HepG2 (cell line): Measurements from ENCODE around the gene ITPK1. TPM values are rescaled to one million over a fixed set of nuclear protein-coding genes. Genes with fewer than 3 reads are reported as not detected.
A peak's percentile ranks its signal among the peaks of the same experiment; 100 is the strongest.

Experiments used
- CREBL2 ChIP-seq: sonication (generic); formaldehyde crosslinking; IDR thresholded peaks from 2 replicates; pipeline ENCODE4 v1.8.1; 2023; ENCODE audit warnings: missing genetic modification reagents, mild to moderate bottlenecking, borderline replicate concordance
- ELF3 ChIP-seq: IDR thresholded peaks from 2 replicates; pipeline ENCODE4 v1.6.1; 2016; ENCODE audit warnings: missing genetic modification reagents, missing compliant biosample characterization
- FOSL1 ChIP-seq: sonication (generic); formaldehyde crosslinking; IDR thresholded peaks from 2 replicates; pipeline ENCODE4 v1.9.0; 2021; ENCODE audit warnings: missing genetic modification reagents, borderline replicate concordance
- HMG20A ChIP-seq: IDR thresholded peaks from 2 replicates; pipeline ENCODE4 v1.6.1; 2016; ENCODE audit warnings: borderline replicate concordance
- KAT8 ChIP-seq: IDR thresholded peaks from 2 replicates; pipeline ENCODE4 v1.6.1; 2016; ENCODE audit warnings: missing genetic modification reagents, missing compliant biosample characterization
- LCORL ChIP-seq, 2 experiments: fragments of 450-650 bp in 1 of 2; sonication (generic) in 1 of 2; formaldehyde crosslinking in 1 of 2; IDR thresholded peaks; 2 replicates each; pipeline versions ENCODE4 v1.5.0 to v1.6.1; 2017 to 2020; ENCODE audit warnings: antibody characterized with exemption in 1 of 2, missing genetic modification reagents in 1 of 2
- MED1 ChIP-seq: sonication (generic); formaldehyde crosslinking; IDR thresholded peaks from 2 replicates; pipeline ENCODE4 v1.4.0; 2020; ENCODE audit warnings: missing genetic modification reagents
- SOX13 ChIP-seq, 3 experiments: fragments of 450-650 bp in 1 of 3; sonication (generic) in 1 of 3; formaldehyde crosslinking in 1 of 3; IDR thresholded peaks in 2 of 3; conservative IDR thresholded peaks in 1 of 3; 2 replicates each; pipeline versions ENCODE4 v1.5.0 to v1.6.1; 2016 to 2020; ENCODE audit warnings: antibody characterized with exemption in 1 of 3, mild to moderate bottlenecking in 1 of 3, missing compliant biosample characterization in 1 of 3, missing genetic modification reagents in 1 of 3, moderate library complexity in 1 of 3
- TEAD2 ChIP-seq: sonication (generic); formaldehyde crosslinking; IDR thresholded peaks from 2 replicates; pipeline ENCODE4 v1.9.0; 2021; ENCODE audit warnings: missing genetic modification reagents
- ZBTB20 ChIP-seq: sonication (generic); formaldehyde crosslinking; IDR thresholded peaks from 2 replicates; pipeline ENCODE4 v1.8.1; 2023; ENCODE audit warnings: missing genetic modification reagents, low read depth, mild to moderate bottlenecking, borderline replicate concordance
- ZBTB33 ChIP-seq: sonication (generic); formaldehyde crosslinking; IDR thresholded peaks from 2 replicates; pipeline ENCODE4 v1.4.0; 2020; ENCODE audit warnings: missing genetic modification reagents
- ZFP37 ChIP-seq: sonication (generic); formaldehyde crosslinking; IDR thresholded peaks from 2 replicates; pipeline ENCODE4 v1.4.0; 2020; ENCODE audit warnings: missing genetic modification reagents, borderline replicate concordance
- ZNF235 ChIP-seq: sonication (generic); formaldehyde crosslinking; IDR thresholded peaks from 2 replicates; pipeline ENCODE4 v1.8.1; 2023; ENCODE audit warnings: mild to moderate bottlenecking, missing genetic modification reagents, borderline replicate concordance
- ZNF281 ChIP-seq: sonication (generic); formaldehyde crosslinking; IDR thresholded peaks from 2 replicates; pipeline ENCODE4 v1.4.0; 2020; ENCODE audit warnings: missing genetic modification reagents, borderline replicate concordance
- ZNF296 ChIP-seq: sonication (generic); formaldehyde crosslinking; conservative IDR thresholded peaks from 2 replicates; pipeline ENCODE4 v1.5.0; 2020; ENCODE audit warnings: mild to moderate bottlenecking, missing genetic modification reagents
- ZNF569 ChIP-seq: sonication (generic); formaldehyde crosslinking; IDR thresholded peaks from 2 replicates; pipeline ENCODE4 v1.5.0; 2020; ENCODE audit warnings: mild to moderate bottlenecking, missing genetic modification reagents, moderate library complexity, borderline replicate concordance
- ZNF598 ChIP-seq: sonication (generic); formaldehyde crosslinking; IDR thresholded peaks from 2 replicates; pipeline ENCODE4 v1.5.1; 2020; ENCODE audit warnings: mild to moderate bottlenecking, missing genetic modification reagents, borderline replicate concordance
- ZNF775 ChIP-seq: sonication (generic); formaldehyde crosslinking; IDR thresholded peaks from 2 replicates; pipeline ENCODE4 v1.4.0; 2020; ENCODE audit warnings: missing genetic modification reagents, mild to moderate bottlenecking, moderate library complexity, borderline replicate concordance
- polyA plus RNA-seq, 8 experiments: library from polyadenylated mRNA; depleted of rRNA in 3 of 8; stranded (reverse) in 7 of 8; unstranded in 1 of 8; fragments of >200 nt; fragmentation: Illumina TruSeq in 4 of 8; extraction: Trizol in 4 of 8; gene quantifications; 2 replicates each; pipeline versions ENCODE4 v1.2.1 to v1.2.3, GENCODE V29; 2011 to 2016; ENCODE audit warnings: low read depth in 4 of 8, missing spikeins in 1 of 8, mixed read lengths in 1 of 8; ENCODE audit not compliant: insufficient read depth in 1 of 8
- total RNA-seq, 5 experiments: library from RNA; depleted of rRNA; stranded (reverse); fragments of >200 nt; fragmentation: Illumina TruSeq; extraction: Trizol; gene quantifications; 2 replicates each; pipeline ENCODE4 v1.2.3, GENCODE V29; 2016; ENCODE audit warnings: low read depth in 1 of 5
- TF ChIP-seq, protein P1 (sequence below): sonication (generic); formaldehyde crosslinking; IDR thresholded peaks from 2 replicates; pipeline ENCODE4 v1.8.1; 2023; ENCODE audit warnings: mild to moderate bottlenecking, missing genetic modification reagents, borderline replicate concordance
- TF ChIP-seq, protein P2 (sequence below): sonication (generic); formaldehyde crosslinking; IDR thresholded peaks from 2 replicates; pipeline ENCODE4 v1.5.0; 2020; ENCODE audit warnings: missing genetic modification reagents, mild to moderate bottlenecking, borderline replicate concordance

ITPK1 gene
- total and polyA plus RNA-seq, 2 of the 13 experiments (the other 11 are each of a cell fraction or from before 2014, with no cell fraction given): 20.5 to 47.5 TPM

- TF ChIP-seq FOSL1 (CRISPR knock-in tag) (no peak), ZNF598 (CRISPR knock-in tag) (no peak), ELF3 (peak; percentile 53; the same call in 1 of the 2 replicates), HMG20A (CRISPR knock-in tag) (peak; percentile 92), ZNF775 (no peak), KAT8 (peak; percentile 59), CREBL2 (CRISPR knock-in tag) (no peak), ZBTB20 (CRISPR knock-in tag) (peak; percentile 53; the same call in 1 of the 2 replicates), TEAD2 (CRISPR knock-in tag) (no peak), ZNF296 (CRISPR knock-in tag) (peak; percentile 61; the same call in 1 of the 2 replicates), LCORL (IDR thresholded peaks at IDR 0.05) (no peak), LCORL (CRISPR knock-in tag; IDR thresholded peaks at IDR 0.05) (peak; percentile 81; the same call in 1 of the 2 replicates), MED1 (CRISPR knock-in tag) (peak; percentile 89), ZBTB33 (CRISPR knock-in tag) (peak; percentile 47), ZNF569 (CRISPR knock-in tag) (no peak), SOX13 (IDR thresholded peaks at IDR 0.05) (peak; percentile 77; the same call in 1 of the 2 replicates), SOX13 (CRISPR knock-in tag; conservative IDR thresholded peaks at IDR 0.05 in 1 of 2, IDR thresholded peaks at IDR 0.05 in 1 of 2) (peak in 1 of 2 experiments; percentile 92; a peak in 2 of 4 replicates), ZFP37 (CRISPR knock-in tag) (no peak), ZNF281 (peak; percentile 42; the same call in 1 of the 2 replicates), ZNF235 (CRISPR knock-in tag) (no peak; the same call in 1 of the 2 replicates)
- TF ChIP-seq, protein P1, sequence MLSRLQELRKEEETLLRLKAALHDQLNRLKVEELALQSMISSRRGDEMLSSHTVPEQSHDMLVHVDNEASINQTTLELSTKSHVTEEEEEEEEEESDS (CRISPR knock-in tag): no peak
- TF ChIP-seq, protein P2, sequence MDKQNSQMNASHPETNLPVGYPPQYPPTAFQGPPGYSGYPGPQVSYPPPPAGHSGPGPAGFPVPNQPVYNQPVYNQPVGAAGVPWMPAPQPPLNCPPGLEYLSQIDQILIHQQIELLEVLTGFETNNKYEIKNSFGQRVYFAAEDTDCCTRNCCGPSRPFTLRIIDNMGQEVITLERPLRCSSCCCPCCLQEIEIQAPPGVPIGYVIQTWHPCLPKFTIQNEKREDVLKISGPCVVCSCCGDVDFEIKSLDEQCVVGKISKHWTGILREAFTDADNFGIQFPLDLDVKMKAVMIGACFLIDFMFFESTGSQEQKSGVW (CRISPR knock-in tag): no peak
Measured at GRCh38 chr14:93035917-93036651, 79.6 kb downstream of the ITPK1 start (continued).
